Measurements from ENCODE around the gene OSBPL5.

The OSBPL5 gene

GRCh38 chr11:3164552-3165151 lies 458 bp downstream of the OSBPL5 start:
- peaks cover 28% of the 10 kb centered on the region for H4K20me1 ChIP-seq (ENCODE audit: insufficient read depth, low read length, poor library complexity, severe bottlenecking)
- no peaks in the 10 kb centered on the region for H3K36me3 ChIP-seq (ENCODE audit: insufficient read depth, low read length)
- H3K27me3 ChIP-seq (ENCODE audit: insufficient read depth, low read length, poor library complexity, severe bottlenecking): no peaks in the 10 kb centered on the region
- peaks cover 47% of the 10 kb centered on the region for H3K4me1 ChIP-seq (ENCODE audit: insufficient read depth, low read length, poor library complexity, severe bottlenecking)
- no peaks in the 10 kb centered on the region for H3K9me3 ChIP-seq (ENCODE audit: insufficient read depth, low read depth, low read length)
- H3K4me2 ChIP-seq (ENCODE audit: low read depth, low read length, poor library complexity, severe bottlenecking): peak overlapping the region; percentile 86
- H3K9ac ChIP-seq (ENCODE audit: low read depth, low read length, poor library complexity, severe bottlenecking): peak overlapping the region; percentile 96
- no peaks in the 10 kb centered on the region for H3K9me2 ChIP-seq (replicated peaks; ENCODE audit: low read depth, low read length)
- H3K79me2 ChIP-seq (ENCODE audit: insufficient read depth, low read length): peaks cover 52% of the 10 kb centered on the region
- peak overlapping the region; percentile 68; the same call in 1 of the 2 replicates for H2AFZ ChIP-seq (ENCODE audit: low read length)
- TF ChIP-seq EZH2phosphoT487 (IDR thresholded peaks at IDR 0.05; ENCODE audit: borderline replicate concordance): no peak
- TF ChIP-seq, protein P1, sequence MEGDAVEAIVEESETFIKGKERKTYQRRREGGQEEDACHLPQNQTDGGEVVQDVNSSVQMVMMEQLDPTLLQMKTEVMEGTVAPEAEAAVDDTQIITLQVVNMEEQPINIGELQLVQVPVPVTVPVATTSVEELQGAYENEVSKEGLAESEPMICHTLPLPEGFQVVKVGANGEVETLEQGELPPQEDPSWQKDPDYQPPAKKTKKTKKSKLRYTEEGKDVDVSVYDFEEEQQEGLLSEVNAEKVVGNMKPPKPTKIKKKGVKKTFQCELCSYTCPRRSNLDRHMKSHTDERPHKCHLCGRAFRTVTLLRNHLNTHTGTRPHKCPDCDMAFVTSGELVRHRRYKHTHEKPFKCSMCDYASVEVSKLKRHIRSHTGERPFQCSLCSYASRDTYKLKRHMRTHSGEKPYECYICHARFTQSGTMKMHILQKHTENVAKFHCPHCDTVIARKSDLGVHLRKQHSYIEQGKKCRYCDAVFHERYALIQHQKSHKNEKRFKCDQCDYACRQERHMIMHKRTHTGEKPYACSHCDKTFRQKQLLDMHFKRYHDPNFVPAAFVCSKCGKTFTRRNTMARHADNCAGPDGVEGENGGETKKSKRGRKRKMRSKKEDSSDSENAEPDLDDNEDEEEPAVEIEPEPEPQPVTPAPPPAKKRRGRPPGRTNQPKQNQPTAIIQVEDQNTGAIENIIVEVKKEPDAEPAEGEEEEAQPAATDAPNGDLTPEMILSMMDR (conservative IDR thresholded peaks at IDR 0.05; ENCODE audit: low read length): no peak
- peak overlapping the region; percentile 100 for H3K4me3 ChIP-seq (ENCODE audit: low read length, poor library complexity, severe bottlenecking)
- H3F3A ChIP-seq (ENCODE audit: low read depth): no peaks in the 10 kb centered on the region

DNA sequence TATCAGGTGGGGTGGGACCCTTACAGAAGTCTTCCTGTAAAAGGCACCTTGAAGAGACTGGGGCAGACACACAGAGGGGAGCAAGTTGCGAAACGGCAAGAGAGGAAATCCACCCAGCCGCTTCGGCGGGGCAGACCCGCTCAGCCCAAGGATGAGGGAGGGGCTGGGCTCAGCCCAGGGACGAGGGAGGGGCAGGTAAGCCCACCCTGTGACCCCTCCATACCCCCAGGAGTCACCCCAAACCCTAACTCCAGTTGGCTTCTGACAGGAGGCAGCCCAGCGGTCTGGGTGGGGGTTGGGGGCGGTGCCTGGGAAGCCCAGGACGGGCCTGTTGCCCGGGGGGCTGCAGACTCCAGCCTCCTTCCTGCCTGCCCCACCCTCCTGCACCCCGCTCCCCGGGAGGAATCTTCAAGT lies 965 bp downstream of the OSBPL5 start:
- Histone ChIP-seq H3K4me1 (ENCODE audit: insufficient read depth, low read length, poor library complexity, severe bottlenecking) (peaks cover 52% of the 10 kb centered on the region), H3K4me3 (ENCODE audit: low read length, poor library complexity, severe bottlenecking) (peak overlapping the region; percentile 100), H3K9ac (ENCODE audit: low read depth, low read length, poor library complexity, severe bottlenecking) (peak overlapping the region; percentile 96), H3K9me2 (replicated peaks; ENCODE audit: low read depth, low read length) (no peaks in the 10 kb centered on the region), H2AFZ (ENCODE audit: low read length) (peak overlapping the region; percentile 68; the same call in 1 of the 2 replicates), H3K4me2 (ENCODE audit: low read depth, low read length, poor library complexity, severe bottlenecking) (peak overlapping the region; percentile 86), H3F3A (ENCODE audit: low read depth) (no peaks in the 10 kb centered on the region), H3K9me3 (ENCODE audit: insufficient read depth, low read depth, low read length) (no peaks in the 10 kb centered on the region), H3K36me3 (ENCODE audit: insufficient read depth, low read length) (no peaks in the 10 kb centered on the region), H4K20me1 (ENCODE audit: insufficient read depth, low read length, poor library complexity, severe bottlenecking) (peaks cover 28% of the 10 kb centered on the region), H3K27me3 (ENCODE audit: insufficient read depth, low read length, poor library complexity, severe bottlenecking) (no peaks in the 10 kb centered on the region), H3K79me2 (ENCODE audit: insufficient read depth, low read length) (peaks cover 57% of the 10 kb centered on the region)
- TF ChIP-seq, protein P1 (conservative IDR thresholded peaks at IDR 0.05; ENCODE audit: low read length): no peak
- TF ChIP-seq EZH2phosphoT487 (IDR thresholded peaks at IDR 0.05; ENCODE audit: borderline replicate concordance): no peak

GRCh38 chr11:3163241-3163981 lies 1.7 kb downstream of the OSBPL5 start:
- Histone ChIP-seq H4K20me1 (ENCODE audit: insufficient read depth, low read length, poor library complexity, severe bottlenecking) (peaks cover 28% of the 10 kb centered on the region), H3F3A (ENCODE audit: low read depth) (no peaks in the 10 kb centered on the region), H3K36me3 (ENCODE audit: insufficient read depth, low read length) (no peaks in the 10 kb centered on the region), H3K27me3 (ENCODE audit: insufficient read depth, low read length, poor library complexity, severe bottlenecking) (no peaks in the 10 kb centered on the region), H3K9ac (ENCODE audit: low read depth, low read length, poor library complexity, severe bottlenecking) (peak overlapping the region; percentile 96), H3K4me1 (ENCODE audit: insufficient read depth, low read length, poor library complexity, severe bottlenecking) (peaks cover 56% of the 10 kb centered on the region), H3K9me3 (ENCODE audit: insufficient read depth, low read depth, low read length) (no peaks in the 10 kb centered on the region), H3K4me3 (ENCODE audit: low read length, poor library complexity, severe bottlenecking) (peak overlapping the region; percentile 100), H3K4me2 (ENCODE audit: low read depth, low read length, poor library complexity, severe bottlenecking) (peak overlapping the region; percentile 86), H2AFZ (ENCODE audit: low read length) (no peak overlapping the region), H3K79me2 (ENCODE audit: insufficient read depth, low read length) (peaks cover 64% of the 10 kb centered on the region), H3K9me2 (replicated peaks; ENCODE audit: low read depth, low read length) (no peaks in the 10 kb centered on the region)
- no peak for TF ChIP-seq EZH2phosphoT487 (IDR thresholded peaks at IDR 0.05; ENCODE audit: borderline replicate concordance)
- TF ChIP-seq, protein P1 (conservative IDR thresholded peaks at IDR 0.05; ENCODE audit: low read length): no peak

Measured in Loucy (cell line).